Mucosa of rectum (tissue), 2 donors: ENCODE measurements around the gene BFSP2.
"Not testable (repeated sequence)": the region's sequence is repeated elsewhere in the genome, so short reads cannot be mapped to it uniquely, and the experiment has no call there.

Source experiments
- H3K27ac ChIP-seq, 2 donors: one replicate each; pipeline ENCODE4 v1.7.0; 2013; ENCODE audit warnings: inconsistent platforms in 2 of 2, low read depth in 2 of 2, low read length in 2 of 2
- H3K27me3 ChIP-seq, 2 donors: one replicate each; pipeline ENCODE4 v1.7.0; 2013; ENCODE audit warnings: low read length in 2 of 2; ENCODE audit not compliant: control insufficient read depth in 2 of 2, insufficient read depth in 2 of 2
- H3K36me3 ChIP-seq, 2 donors: one replicate each; pipeline ENCODE4 v1.7.0; 2013; ENCODE audit warnings: low read length in 2 of 2; ENCODE audit not compliant: control insufficient read depth in 2 of 2, insufficient read depth in 2 of 2
- H3K4me1 ChIP-seq, 2 donors: one replicate each; pipeline ENCODE4 v1.7.0; 2013; ENCODE audit warnings: low read length in 2 of 2, mild to moderate bottlenecking in 1 of 2; ENCODE audit not compliant: control insufficient read depth in 2 of 2, insufficient read depth in 2 of 2
- H3K4me3 ChIP-seq, 2 donors: one replicate each; pipeline ENCODE4 v1.7.0; 2013; ENCODE audit warnings: low read length in 2 of 2
- H3K9ac ChIP-seq, 2 donors: one replicate each; pipeline ENCODE4 v1.7.0; 2013; ENCODE audit warnings: low read length in 2 of 2, low read depth in 1 of 2, mild to moderate bottlenecking in 1 of 2
- H3K9me3 ChIP-seq, 2 donors: one replicate each; pipeline ENCODE4 v1.7.0; 2013; ENCODE audit warnings: low read length in 2 of 2; ENCODE audit not compliant: control insufficient read depth in 2 of 2
- donor health status: healthy.
- donor health status: Normal muscosa, but diverticular disease.

Gene BFSP2

DNA sequence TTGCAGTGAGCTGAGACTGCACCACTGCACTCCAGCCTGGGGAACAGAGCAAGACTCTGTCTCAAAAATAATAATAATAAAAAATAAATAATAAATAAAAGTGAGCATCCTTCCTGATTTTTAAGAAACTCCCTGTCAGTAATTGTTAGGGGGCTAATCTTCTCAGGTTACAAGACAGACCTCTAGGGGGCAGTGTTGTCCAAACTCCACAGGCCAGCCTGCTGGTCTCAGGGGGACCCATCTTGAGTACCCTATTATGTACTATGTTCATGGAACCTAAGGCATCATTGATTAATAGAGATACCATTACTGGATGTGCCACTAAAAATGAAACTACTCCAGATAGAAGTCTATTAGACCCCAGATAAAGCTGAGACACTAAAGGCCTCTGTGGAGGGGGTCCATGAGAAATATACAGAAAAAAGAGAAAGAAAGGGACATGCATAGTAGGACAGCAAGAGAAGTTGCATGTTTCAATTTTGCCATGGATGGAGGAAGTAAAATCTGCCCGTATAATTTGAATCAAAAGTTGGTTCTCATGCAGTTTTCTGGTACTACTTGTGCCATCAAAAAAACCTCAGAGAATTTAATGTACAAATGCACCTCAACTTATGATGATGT is 88.2 kb downstream of the BFSP2 start:
- H3K4me1 ChIP-seq = peaks cover 0 to 3% of the 10 kb centered on the region in 2 donors
- no peak overlapping the region for H3K27ac ChIP-seq
- H3K9me3 ChIP-seq = no peaks in the 10 kb centered on the region
- no peaks in the 10 kb centered on the region for H3K36me3 ChIP-seq
- H3K27me3 ChIP-seq = no peaks in the 10 kb centered on the region
- no peak overlapping the region for H3K4me3 ChIP-seq
- no peak overlapping the region for H3K9ac ChIP-seq

DNA sequence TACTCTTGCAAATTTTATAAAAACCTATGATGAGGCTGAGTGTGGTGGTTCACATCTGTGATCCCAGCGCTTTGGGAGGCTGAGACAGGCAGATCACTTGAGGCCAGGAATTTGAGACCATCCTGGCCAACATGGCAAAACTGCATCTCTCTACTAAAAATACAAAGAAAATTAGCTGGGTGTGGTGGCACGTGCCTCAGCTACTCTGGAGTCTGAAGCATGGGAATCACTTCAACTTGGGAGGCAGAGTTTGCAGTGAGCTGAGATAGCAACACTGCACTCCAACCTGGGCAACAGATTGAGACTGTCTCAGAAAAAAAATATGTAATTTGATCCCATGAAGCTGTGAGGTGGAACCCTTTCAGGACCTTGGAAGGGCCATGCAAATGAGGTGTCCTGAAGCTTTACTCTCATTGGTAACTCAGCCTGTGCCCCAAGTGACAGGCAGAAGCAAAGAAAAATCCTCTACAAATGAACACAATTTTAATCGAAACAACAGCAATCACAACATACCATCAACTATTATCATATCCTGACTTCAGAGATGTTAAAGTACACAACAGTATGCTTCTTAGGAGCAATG is 89.0 kb downstream of the BFSP2 start:
- H3K27me3 ChIP-seq = no peaks in the 10 kb centered on the region
- peak overlapping the region; percentile 1 to 7 for H3K27ac ChIP-seq
- no peaks in the 10 kb centered on the region for H3K36me3 ChIP-seq
- H3K4me3 ChIP-seq = no peak overlapping the region
- H3K4me1 ChIP-seq = peaks cover 0 to 3% of the 10 kb centered on the region in 2 donors
- no peaks in the 10 kb centered on the region for H3K9me3 ChIP-seq
- no peak overlapping the region for H3K9ac ChIP-seq

DNA sequence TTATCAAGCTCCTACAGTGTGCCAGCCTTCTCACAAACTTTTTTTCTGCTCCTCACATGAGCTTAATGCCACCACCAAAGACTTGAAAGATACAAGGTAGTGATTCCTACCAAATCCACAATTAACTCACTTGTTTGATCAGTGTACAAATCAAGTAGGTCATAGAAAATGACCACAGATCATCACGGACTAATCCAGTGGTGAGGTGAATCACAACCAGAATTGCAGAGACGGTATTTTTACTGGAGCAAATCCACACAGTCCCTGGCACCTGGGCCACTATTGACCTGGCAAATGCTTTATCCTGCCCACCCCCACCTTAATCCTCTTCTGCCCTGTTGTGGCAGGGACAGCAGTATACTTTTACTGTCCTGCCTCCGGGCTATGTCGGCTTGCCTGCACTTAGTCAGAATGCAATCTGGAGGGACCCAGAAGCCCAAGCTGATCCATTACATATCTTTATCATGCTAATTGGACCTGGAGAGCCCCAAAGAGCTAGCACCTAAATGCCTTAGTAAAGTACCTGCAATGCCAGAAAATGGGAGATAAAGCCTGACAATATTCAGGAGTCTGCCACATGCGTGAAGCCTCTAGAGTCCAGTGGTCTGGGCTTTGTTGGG is 89.7 kb downstream of the BFSP2 start:
- Histone ChIP-seq H3K4me1 (peaks cover 0 to 3% of the 10 kb centered on the region in 2 donors), H3K4me3 (no peak overlapping the region), H3K9me3 (no peaks in the 10 kb centered on the region), H3K36me3 (no peaks in the 10 kb centered on the region), H3K27ac (peak overlapping the region; percentile 20 to 38), H3K9ac (no peak overlapping the region), H3K27me3 (no peaks in the 10 kb centered on the region)

DNA sequence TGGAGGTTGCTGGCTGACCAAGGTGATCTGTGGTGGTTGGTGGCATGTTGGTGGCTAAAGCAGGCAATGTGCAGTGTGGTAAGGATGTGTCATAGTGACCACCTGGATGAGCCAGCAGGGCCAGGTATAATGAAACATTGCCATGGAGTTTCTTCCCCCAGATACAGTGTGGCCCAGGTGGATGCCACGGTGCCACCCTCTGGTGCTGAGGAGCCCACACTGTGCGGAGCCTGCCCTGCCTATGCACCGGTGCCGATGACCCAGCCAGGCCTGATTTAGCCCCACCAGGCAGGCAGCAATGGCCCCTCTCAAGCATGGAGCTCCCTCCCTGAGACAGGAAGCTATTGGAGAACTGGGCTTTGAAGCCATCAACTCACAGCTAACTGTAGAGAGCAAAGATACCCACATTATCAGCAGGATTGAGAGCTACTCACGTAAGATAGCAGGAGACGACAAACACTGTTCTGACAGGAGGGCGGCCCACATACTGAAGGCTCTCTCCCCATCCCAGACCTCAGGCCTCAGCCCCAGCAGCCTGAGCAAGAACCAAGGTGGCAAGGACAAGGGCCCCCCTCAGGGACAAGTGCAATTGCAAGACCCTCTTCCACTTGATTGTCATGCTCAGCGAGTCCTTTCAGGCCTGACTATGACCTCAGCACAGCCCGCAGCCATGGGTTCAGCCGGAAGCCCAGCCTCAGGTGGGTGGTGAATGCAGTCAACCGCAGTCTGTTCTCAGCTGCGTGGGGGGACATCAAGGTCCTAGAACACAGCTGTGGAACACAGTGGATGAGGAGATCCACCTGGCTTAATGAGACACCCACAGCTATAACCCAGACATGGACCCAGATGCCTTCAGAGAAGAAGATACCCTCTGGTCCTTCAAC is 90.9 kb downstream of the BFSP2 start:
- Histone ChIP-seq H3K27me3 (no peaks in the 10 kb centered on the region), H3K27ac (peak overlapping the region; percentile 60 to 67), H3K36me3 (no peaks in the 10 kb centered on the region), H3K9me3 (no peaks in the 10 kb centered on the region), H3K4me3 (peak overlapping the region in 1 of 2 donors; percentile 1), H3K4me1 (peaks cover 0 to 3% of the 10 kb centered on the region in 2 donors), H3K9ac (peak overlapping the region; percentile 5 to 6)

DNA sequence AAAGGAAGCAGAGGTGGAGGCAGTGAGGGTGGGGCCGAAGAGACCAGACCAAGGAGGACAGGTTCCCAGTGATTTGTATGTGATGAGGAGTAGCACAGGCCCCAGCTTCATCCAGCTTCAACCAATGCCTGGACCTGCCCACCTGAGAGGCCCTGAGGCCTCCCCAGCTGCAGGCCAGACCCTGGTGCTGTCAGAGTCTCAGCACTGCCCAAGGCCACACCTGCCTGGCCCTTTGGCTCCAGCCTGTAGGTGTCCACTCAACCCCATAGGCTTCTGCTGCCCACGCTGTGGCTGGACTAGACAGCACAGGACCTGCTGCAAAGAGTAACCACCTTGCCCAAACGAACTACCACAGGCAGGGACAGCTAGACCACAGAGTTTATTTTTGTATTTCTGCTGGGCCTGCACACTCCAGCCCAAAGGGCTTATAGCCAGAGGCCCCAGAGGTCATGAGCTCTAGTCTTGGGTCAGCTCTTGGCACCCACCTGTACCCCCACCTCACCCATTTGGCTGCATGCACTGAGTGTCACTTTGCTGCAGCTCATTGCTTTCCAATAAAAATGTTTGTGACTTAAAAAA is 91.7 kb downstream of the BFSP2 start:
- Histone ChIP-seq H3K4me3 (no peak overlapping the region), H3K4me1 (peaks cover 0 to 3% of the 10 kb centered on the region in 2 donors), H3K9ac (no peak overlapping the region), H3K27me3 (no peaks in the 10 kb centered on the region), H3K36me3 (no peaks in the 10 kb centered on the region), H3K27ac (peak overlapping the region; percentile 53 to 67), H3K9me3 (no peaks in the 10 kb centered on the region)

DNA sequence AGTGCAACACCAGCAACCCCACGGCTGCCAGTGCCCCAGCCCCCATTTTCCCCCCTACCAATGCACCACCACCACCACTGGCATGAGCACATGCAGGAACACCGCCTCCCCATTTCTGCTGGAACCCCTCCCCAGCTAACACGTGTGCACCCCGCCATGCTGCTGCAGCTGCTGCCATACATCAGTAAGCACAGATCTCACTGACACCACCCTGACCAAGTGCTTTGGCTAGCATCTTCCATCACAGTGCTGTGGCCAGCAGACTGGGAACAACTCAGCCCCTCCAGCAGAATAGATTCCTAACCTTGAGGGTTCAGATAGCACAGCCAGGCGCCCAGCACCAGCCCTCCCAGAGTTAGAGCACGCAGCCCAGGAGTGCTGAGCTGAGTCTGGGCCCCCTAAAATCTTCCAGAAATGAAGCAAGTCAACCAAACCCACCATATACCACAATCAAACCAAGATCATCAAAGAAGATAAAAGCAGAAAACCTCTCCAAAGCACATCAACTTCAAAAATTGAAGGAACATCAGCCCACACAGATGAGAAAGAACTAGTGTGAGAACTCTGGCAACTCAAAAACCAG is 92.4 kb downstream of the BFSP2 start:
- no peak overlapping the region for H3K9ac ChIP-seq
- H3K27ac ChIP-seq = peak overlapping the region in 1 of 2 donors; percentile 67
- H3K36me3 ChIP-seq = no peaks in the 10 kb centered on the region
- no peaks in the 10 kb centered on the region for H3K9me3 ChIP-seq
- no peaks in the 10 kb centered on the region for H3K4me1 ChIP-seq
- no peaks in the 10 kb centered on the region for H3K27me3 ChIP-seq
- H3K4me3 ChIP-seq = no peak overlapping the region

DNA sequence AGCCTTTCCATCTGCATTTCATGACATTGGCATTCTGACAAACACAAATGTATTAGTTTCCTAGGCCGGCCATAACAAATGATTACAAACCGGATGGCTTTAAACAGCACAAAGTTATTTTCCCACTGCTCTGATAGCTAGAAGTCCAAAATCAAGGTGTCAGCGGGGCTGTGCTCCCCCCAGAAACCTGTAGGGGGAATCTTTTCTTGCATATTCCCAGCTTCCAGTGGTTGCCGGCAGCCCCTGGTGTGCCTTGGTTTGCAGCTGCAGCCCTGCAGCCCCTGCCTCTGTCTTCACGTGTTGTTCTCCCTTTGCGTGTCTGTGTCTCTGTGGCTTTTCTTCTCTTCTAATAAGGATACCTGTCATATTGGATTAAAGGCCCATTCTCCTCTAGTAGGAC is 94.6 kb downstream of the BFSP2 start:
- no peak overlapping the region for H3K9ac ChIP-seq
- no peak overlapping the region for H3K27ac ChIP-seq
- no peaks in the 10 kb centered on the region for H3K27me3 ChIP-seq
- no peaks in the 10 kb centered on the region for H3K9me3 ChIP-seq
- no peaks in the 10 kb centered on the region for H3K36me3 ChIP-seq
- no peak overlapping the region for H3K4me3 ChIP-seq
- peaks cover 0 to 3% of the 10 kb centered on the region in 2 donors for H3K4me1 ChIP-seq

DNA sequence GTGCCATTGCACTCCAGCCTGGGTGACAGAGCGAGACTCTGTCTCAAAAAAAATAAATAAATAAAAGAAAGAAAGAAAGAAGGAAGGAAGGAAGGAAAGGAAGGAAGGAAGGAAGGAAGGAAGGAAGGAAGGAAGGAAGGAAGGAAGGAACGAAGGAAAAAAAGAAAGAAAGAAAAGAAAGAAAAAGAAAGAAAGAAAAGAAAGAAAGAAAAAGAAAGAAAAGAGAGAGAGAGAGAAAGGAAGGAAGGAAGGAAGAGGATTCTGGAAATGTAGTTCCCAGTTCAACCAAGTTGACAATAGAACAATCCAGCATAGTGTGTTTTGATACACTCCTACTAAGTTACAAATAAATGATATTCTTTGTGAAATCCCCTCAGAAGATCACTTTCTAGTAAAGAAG is 102.7 kb downstream of the BFSP2 start:
- H3K4me1 ChIP-seq, H3K27me3 ChIP-seq, H3K9me3 ChIP-seq, H3K27ac ChIP-seq, H3K4me3 ChIP-seq, H3K36me3 ChIP-seq, H3K9ac ChIP-seq: not testable (repeated sequence)

DNA sequence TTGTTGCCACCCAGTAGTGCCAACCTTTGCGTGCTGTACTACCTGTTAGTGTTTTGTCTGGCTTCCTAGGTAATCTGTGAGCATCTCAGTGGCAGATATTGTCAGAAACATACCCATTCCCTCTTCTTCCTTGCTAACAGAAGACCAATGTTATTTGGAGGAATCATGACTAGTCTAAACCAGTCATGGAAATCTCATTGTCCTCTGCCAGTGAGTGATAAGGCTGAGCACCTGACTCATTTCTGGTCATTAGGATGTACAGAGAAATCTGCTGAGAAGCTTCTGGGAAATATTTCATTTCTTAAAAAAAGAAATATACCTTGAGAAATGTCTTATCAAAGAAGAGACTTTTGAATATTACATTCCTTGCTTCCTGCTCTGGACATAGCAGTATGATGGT is 103.6 kb downstream of the BFSP2 start:
- H3K9me3 ChIP-seq = no peaks in the 10 kb centered on the region
- no peak overlapping the region for H3K4me3 ChIP-seq
- no peak overlapping the region for H3K9ac ChIP-seq
- no peaks in the 10 kb centered on the region for H3K36me3 ChIP-seq
- H3K27ac ChIP-seq = no peak overlapping the region
- H3K27me3 ChIP-seq = no peaks in the 10 kb centered on the region
- peaks cover 0 to 6% of the 10 kb centered on the region in 2 donors for H3K4me1 ChIP-seq
